HG03432 (cell line): ENCODE data around the gene KCMF1.
"Not testable (repeated sequence)": the region's sequence is repeated elsewhere in the genome, so short reads cannot be mapped to it uniquely, and the experiment has no call there.

Experiments
- ATAC-seq: cut with Tn5 transposase; IDR thresholded peaks from one replicate; pipeline ENCODE4 v1.9.1; 2021; ENCODE audit warnings: mild to moderate bottlenecking, moderate library complexity; ENCODE audit not compliant: unreplicated experiment

The KCMF1 gene

DNA sequence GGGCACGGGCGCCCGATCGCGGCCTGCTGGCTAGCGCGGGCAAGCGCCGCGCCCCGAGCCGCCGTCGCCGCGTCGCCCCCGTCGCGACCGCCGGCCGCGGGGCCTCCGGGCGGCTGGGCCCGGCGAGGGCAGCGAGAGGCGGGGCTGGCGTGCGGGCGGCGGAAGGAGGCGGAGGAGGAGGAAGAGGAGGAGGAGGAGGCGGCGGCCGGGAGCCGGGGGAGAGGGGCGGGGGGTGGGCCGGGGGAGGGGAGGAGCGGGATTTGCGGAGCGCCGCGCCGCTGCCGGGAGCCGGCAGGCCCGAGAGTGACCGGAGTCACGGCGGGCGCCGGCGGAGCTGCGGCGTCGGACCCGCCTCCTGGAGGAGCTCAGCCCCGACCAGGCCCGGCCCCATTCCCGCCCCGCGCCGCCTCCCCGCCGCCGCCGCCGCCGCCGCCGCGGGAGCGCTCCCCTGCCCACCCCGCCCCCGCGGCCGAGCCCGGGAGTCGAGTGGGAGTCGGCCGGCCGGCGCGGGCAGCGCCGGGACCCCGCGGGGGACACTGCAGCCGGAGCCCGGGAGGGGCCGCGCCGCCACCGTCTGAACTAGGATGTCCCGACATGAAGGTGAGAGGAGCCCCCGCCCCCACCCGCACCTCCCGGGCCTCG is at the start of gene KCMF1:
Gene KCMF1 (plus strand): TSS at position 294 of the 642 bp plus-strand sequence. CDS start 291 bp downstream, at position 585.
- peak; percentile 56 for ATAC-seq

DNA sequence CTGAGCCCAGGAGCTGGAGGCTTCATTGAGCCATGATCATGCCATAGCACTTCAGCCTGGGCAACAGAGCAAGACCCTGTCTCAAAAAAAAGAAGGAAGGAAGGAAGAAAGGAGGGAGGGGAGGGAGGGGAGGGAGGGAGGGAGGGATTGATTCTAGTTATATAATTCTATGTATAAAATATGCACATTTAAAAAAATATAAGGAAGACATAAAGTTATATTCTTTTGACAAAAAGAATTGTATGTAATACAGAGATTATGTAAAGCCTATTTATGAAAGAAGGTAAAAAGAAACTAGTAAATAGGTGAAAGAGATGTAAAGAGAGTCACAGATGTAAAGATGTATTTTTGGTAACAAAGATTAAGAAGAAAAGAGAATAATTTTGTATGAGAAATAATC is 48.0 kb upstream of the KCMF1 start:
- no peak for ATAC-seq

DNA sequence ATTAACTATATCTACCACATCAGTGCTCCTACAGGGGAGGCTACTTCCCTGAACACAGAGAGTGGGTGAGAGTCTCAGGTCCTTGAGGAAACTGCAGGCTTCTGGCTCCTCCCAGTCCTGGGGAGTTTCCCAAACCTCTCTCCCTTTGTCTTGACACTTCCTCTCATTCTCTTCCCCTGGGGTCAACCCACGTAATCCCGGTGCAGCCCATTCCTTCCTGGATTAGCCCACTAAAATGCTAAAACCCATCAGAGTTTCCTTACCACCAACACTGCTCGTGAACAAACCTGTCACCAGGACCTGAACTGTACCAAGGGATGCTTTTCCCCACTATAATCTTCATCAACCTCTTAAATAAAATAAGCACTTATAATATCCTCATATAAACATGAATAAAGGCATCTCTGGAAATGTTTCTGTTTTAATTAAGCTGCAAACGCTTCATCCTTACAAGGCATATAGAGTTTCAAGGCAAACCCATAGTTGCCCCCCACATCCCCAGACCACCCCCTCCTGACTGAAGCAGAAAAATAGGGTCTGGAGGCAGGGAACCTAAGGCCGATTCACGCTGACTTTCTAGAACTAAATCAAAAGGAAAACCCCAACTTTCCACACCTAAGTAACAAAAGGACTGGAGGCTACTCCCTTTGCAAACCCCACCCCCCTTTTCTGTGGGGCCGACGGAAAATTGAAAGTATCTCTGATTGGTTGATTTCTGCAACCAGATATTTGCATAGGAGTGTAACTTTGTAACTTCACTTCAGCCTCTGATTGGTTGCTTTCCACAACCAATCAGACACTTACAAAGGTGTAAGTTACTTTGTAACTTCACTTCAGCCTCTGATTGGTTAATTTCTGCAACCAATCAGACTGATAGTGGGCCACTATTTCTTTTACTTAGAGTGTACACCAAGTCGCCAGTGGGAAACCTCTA is 46.5 kb upstream of the KCMF1 start:
- ATAC-seq = peak; percentile 28

DNA sequence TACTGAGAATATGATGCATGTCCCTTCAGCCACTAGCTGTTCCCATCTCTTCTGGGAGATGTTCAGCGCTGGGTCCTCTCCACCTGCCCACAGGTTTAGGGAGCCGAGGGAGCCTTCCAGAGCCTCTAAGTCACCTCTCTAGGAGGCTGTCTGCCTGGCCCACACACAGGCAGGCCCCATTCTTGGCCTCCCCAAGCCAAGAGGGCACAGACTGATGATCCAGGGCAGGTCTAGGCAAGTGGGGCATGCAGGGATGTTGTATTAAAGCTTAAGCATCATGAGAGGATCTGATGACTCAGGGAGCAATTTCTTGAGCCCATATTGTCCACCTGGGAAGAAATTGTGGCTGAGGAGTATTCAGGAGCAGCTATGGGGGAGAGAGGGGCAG is 45.6 kb upstream of the KCMF1 start:
- ATAC-seq = peak; percentile 0

DNA sequence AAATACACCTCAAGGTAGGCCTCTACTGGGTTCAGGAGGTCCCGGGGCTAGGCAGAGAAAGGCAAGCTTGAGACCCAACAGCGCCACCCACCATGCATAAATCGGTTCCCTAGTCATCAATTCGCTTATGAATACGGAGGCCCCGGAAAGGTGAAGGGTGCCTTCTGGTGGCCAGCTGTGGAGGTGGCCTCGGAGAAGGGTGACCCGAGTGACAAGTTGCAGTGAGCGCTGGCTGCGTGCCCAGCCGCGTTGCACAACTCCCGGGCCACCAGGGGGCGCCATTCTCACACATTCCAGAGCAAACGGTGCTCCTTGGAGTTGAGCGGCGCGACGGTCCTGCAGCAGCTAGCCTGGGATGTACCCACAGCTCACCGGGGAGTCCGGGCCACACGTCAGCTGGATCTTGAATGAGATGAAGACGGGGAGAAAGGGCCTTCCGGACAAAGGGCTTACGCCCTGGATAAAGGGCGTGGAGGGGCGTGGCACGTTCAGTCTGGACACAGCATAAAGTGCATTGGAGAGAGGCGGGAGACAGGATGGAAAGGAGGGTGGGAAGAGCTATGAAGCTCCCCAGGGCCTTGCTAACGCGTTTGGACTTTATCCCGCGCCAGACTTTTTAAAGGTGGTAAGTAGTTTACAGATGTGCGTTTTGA is 45.1 kb upstream of the KCMF1 start:
- peak; percentile 85 for ATAC-seq

DNA sequence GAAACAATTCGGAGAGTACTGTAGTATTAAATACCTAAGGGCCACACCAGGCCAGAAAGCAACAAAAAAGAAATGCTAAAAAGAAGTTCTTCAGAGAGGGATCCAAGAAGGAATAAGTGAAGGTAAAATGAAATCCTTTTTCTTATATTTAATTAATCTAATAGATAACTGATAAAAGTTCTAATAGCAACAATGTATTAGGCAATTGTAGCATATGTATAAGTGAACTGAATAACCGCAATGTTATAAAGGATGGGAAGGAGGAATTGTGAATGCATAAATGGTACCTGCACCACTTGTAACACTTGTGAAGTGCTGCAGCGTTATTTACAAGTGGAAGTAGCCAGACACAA is 43.7 kb upstream of the KCMF1 start:
- no peak for ATAC-seq

DNA sequence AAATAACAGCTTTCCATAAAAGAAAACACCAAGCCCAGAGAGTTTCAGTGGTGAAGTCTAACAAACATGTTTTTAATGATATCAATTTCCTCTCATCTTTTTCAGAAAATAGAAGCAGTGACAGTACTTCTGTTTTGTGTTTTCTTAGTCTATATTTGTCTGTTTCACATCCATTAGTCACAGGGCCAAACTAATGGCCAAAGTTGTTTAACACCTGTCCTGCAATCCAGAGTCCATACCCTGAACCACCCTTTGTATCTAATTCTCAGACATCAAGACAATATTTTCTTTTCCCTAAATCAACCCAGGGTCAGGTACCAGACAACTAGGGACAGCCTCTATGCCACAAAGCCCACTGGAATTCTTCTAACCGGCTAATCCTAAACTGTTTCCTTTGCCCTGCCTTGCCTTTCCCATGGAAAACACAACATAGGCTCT is 39.6 kb upstream of the KCMF1 start:
- ATAC-seq = peak; percentile 75

DNA sequence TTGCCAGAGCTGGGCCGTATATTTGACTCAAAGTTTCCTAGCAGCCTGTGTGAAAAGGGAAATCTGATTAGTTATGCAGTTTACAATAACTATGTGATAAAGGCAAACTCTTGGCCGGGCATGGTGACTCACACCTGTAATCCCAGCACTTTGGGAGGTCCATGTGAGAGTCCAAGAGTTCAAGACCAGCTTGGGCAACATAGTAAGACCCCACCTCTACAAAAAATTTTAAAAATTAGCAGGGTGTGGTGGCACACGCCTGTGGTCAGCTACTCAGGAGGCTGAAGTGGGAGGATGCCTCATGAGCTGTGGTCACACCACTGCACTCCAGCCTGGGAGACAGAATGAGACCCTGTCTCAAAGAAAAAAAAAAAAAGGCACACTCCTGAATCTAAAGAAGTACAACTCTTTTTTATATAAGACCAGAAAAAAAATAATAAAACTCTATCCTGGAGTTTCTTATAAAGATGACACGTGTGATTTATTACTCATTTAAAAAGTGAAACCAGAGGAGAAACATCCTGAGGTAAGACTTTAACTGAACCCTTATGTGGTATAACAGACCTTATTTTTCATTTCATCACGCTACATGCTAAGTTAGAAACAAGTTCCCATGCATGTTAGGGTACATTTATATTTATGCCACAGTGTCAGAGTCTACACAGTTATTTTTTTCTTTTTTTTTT is 32.6 kb upstream of the KCMF1 start:
- ATAC-seq = peak; percentile 42

DNA sequence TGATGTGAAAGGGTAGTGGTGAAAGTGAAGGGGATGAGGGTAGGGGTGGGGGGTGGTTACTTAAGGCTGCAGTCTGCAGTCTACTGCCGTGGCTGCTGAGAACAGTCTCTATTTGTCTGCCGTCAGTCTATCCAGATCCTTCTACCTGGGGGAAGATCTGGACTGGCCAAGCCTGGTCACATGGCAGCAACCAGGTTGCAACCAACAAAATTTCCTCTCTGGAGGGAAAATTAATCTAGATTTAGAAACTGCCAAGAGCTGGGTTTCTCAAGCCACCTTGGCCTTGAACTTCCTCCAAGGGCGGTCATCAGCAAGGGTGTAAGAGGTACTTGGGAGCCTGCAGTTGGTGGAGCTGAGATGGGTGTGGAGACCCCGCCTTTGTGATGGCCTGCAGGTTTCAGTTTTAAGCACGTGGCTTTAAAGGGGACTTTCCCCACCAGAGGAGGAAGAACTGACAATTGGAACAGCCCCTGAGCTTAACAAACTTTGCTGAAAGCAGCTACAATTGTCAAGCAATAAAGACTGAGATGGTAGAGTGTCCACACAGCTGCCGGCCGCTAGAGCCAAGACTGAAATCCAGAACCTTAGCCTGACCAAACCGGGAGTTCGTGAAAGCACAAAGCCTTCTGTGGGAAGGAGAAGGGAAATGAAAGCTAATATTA is 31.4 kb upstream of the KCMF1 start:
- ATAC-seq = peak; percentile 81

DNA sequence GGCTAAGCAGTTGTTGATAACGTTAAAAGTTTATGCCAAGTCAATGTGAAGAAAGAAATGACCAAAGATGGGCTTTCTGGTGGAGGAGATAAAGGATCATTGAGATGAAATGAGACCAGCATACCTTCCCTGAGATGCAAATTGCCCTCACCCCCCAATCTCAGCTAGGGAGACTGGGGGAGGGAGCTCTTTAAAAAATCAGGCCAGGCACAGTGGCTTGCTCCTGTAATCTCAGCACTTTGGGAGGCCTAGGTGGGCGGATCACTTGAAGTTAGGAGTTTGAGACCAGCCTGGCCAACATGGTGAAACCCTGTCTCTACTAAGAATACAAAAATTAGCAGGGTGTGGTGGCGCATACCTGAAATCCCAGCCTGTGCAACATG is 30.9 kb upstream of the KCMF1 start:
- peak; percentile 4 for ATAC-seq

DNA sequence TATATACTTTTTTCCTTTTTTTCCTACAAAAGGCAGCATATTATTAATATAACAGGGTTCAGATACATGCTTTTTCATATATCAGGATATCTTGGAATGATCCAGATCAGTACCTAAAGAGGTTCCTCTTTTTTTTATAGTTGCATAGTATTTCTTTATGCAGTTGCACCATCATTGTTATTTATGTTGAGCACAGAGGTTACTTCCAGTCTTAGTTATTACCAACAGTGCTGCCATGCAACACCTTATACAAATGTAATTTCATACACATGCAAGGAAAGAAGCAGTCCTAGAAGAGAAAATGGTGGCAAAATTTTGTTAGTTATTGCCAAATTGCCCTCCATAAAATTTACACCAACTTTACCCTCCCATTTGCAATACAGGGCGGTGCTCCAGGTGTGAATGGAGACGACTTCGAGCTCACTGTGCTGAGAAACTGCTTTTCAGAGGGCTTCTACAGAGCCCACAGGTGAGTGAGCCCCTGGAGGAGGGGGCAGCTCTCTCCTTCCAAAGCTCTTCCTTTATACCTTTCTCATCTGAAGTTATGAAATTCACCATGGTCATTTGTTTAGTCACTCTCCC is 30.0 kb upstream of the KCMF1 start:
- ATAC-seq = no peak

DNA sequence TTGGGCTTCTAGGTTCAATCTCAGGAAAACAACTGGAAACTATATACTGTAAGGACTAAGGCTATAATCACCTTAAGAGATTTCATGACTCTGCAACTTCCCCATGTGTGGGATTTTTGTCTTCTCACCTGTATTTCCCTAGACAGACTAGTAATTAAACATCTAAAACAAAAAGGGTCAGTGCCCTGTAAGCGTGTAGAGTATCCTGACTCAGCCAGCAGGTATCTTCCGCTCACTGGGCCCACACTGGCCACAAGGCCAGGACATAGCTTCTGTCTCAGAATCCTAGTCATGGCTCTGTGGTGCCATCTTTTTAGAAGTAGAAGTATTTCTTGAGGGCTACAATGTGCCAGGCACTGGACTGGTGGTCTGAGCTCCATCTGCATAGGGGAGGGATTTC is 28.8 kb upstream of the KCMF1 start:
- ATAC-seq = no peak

DNA sequence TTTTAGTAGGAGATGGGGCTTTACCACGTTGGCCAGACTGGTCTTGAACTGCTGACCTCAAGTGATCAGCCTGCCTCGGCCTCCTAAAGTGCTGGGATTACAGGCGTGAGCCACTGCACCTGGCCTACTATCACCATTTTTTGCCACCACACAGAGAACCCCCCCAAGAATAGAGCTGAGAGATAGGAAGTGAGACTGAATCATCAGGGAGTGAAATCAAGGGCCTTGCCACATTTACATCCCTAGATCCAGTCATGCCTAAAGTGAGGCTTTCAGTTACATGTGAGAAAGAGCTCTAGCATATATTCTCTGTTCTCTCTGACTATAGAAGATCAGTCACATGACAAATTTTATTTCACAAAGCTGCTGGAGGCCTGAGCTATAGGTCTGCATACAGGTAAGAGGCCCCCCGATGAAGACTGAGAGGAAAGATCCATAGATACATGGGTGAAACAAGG is 28.0 kb upstream of the KCMF1 start:
- peak; percentile 37 for ATAC-seq

DNA sequence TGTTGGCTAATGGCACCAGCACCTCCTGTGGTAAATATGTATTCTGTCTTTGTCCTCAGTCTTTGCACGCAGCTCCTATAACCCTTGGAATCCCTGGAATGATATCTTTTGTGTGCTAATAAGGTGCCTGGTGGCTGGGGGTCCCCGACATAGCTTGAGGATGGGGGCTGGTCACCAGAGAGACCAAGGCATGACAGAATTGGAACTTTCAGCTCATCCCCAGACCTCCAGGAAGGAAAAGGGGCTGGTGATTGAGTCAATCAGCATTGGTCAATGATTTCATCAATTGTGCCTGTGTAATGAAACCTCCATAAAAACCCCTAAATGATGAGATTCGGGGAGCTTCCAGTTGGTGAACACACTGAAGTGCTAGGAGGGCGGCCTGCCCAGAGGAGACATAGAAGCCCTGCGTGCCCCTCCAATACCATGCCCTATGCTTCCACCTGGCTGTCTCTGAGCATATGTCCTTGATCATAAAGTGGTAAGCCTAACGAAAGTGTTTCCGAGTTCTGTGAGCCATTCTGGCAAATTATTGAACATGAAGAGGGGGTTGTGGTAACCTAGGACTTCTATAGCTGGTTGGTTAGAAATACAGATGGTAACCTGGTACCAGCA is 26.6 kb upstream of the KCMF1 start:
- no peak for ATAC-seq

DNA sequence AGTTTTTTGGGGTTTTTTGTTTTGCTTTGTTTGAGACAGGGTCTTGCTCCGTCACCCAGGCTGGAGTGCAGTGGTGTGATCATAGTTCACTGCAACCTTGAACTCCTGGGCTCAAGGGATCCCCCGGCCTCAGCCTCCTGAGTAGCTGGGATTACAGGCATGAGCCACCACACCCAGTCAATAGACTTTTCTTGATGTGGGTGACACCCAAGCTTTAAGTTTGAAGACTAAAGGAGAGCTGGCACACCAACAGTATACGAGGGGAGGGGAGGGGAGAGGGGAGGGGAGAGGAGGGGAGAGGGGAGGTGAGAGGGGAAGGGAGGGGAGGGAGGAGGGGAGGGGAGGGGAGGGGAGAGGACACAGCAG is 25.1 kb upstream of the KCMF1 start:
- not testable (repeated sequence) for ATAC-seq

DNA sequence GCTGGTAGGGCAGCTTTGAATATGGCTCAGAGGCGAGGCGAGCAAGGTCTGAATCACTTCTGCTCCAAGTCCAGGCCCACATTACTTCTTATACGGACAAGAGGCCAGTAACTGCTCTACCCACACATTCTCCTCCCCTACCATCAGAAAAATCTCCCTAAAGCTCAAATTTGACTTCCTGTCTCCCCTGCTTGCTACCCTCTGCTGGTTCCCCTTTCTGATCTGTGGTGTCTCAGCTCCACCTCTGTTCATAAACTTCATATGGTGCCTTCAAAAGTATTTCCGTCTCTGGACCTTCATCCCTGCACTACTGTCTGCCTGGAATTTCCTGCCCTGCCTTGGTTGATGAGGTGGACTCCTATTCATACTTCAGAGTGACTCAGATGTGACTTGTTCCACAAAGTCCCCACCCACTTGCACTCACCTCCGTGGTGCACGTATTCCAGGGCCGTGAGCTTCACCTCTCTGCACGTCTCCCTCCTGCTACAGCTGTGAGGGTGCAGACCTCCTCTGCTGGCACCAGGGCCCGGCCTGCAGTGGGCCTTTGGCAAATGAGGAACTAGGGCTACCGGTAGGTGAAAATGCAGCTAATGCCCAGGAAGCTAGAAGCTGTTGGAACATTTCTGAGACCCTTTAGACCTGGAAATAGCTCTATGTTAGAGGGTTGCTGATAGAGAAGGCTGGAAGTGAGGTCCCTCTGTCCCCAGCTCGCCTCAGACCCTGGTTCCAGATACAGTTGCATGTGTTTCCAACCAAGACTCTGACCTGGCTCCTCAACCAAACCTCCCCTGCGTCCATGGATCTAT is 24.6 kb upstream of the KCMF1 start:
- peak; percentile 73 for ATAC-seq

DNA sequence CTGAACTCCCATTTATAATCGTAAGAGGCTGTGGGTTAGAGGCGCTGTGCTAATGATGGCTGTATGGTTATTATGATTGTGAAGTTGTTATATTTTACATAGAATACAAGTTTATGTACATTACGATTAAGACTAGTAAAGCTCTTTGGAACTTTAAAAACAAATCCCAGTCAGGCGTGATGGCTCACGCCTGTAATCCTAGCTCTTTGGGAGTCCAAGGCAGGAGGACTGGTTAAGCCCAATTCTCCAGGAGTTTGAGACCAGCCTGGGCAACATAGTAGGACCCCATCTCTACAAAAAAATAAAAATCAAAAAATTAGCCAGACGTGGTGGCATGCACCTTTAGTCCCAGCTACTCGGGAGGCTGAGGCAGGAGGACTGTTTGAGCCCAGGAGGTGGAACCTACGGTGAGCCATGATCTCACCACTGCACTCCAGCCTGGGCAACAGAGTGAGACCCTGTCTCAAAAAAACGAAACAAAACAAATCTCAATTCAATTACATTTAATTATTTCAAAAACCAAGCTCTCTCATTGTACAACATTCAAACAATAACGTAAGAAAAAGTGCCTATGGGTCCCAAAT is 23.9 kb upstream of the KCMF1 start:
- no peak for ATAC-seq

DNA sequence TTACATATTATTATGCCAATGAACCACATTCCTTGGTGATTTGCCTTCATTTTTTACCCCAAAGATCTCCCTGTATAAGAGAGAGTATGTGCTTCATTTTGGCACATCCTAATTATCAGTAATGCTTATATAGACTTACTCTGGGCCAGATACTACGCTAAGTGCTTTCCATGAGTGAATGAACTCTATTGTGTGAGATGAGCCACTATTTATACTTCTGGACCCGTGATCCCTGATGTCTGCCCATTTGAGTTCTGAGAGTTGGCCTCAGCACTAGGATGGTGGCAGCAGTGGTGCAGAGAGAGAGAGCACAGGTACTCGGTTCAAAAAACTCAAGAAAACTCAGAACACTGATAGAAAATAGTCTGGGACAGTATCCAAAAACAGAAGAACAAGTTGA is 17.4 kb upstream of the KCMF1 start:
- ATAC-seq = no peak

DNA sequence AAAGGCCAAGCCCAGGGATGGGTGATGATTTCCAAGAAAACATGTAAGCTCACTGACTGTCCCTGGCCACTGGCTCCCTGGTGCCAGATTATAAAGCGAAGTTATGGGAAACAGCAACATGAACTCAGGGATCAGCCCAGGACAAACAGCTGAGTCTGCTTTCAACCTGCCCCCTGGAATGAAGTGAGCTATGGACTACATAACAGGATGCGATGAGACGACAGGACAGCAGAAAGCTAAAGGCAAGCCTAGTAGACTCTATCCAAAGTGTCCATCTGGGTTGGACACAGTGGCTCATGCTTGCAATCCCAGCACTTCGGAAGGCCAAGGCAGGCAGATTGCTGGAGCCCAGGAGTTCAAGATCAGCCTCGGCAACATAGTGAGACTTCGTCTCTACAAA is 16.6 kb upstream of the KCMF1 start:
- ATAC-seq = no peak
